CD4-positive, alpha-beta T cell (primary cell): ENCODE data around the gene ZHX3. TPM values are rescaled to one million over a fixed set of nuclear protein-coding genes. Genes with fewer than 3 reads are reported as not detected.
A peak's percentile ranks its signal among the peaks of the same experiment; 100 is the strongest.

Source experiments
- ATAC-seq: fragments of 200-7000 bp; cut with Tn5 transposase; one replicate; pipeline ENCODE4 v1.10.0; 2022; ENCODE audit warnings: mild to moderate bottlenecking; ENCODE audit not compliant: poor library complexity
- CTCF ChIA-PET: fragments of 350-600 bp; sonication (Branson Sonifier 250); formaldehyde crosslinking; loops from one replicate; lab custom pipeline; 2021; ENCODE audit warnings: antibody characterized with exemption, inconsistent platforms; lab: Charles Lee
- POLR2A ChIA-PET: fragments of 350-600 bp; sonication (Branson Sonifier 250); formaldehyde crosslinking; loops from one replicate; lab custom pipeline; 2021; ENCODE audit warnings: antibody characterized with exemption, inconsistent platforms; lab: Charles Lee
- DNase-seq, 14 experiments: peaks; one replicate each; pipeline ENCODE4 v3.0.0-alpha.2; 2013 to 2020; ENCODE audit warnings: mixed read lengths in 2 of 14
- H3K27ac ChIP-seq, 2 donors: one replicate each; pipeline versions ENCODE4 v1.5.1 to v1.7.0; 2013; ENCODE audit warnings: low read length in 2 of 2, low read depth in 1 of 2, mild to moderate bottlenecking in 1 of 2
- H3K27me3 ChIP-seq, 2 experiments: 1 replicate in 1 of 2; 2 replicates in 1 of 2; pipeline versions ENCODE4 v1.6.1 to v1.7.0; 2013; ENCODE audit warnings: low read length in 2 of 2, control low read depth in 1 of 2, mild to moderate bottlenecking in 1 of 2, moderate library complexity in 1 of 2; ENCODE audit not compliant: insufficient read depth in 2 of 2, control insufficient read depth in 1 of 2
- H3K36me3 ChIP-seq: one replicate; pipeline ENCODE4 v1.6.1; 2013; ENCODE audit warnings: low read length, control low read depth; ENCODE audit not compliant: insufficient read depth
- H3K4me1 ChIP-seq: one replicate; pipeline ENCODE4 v1.6.1; 2013; ENCODE audit warnings: low read length, control low read depth; ENCODE audit not compliant: insufficient read depth
- H3K4me3 ChIP-seq: one replicate; pipeline ENCODE4 v1.5.1; 2013; ENCODE audit warnings: mild to moderate bottlenecking, low read length, moderate library complexity
- H3K9me3 ChIP-seq, 2 experiments: 1 replicate in 1 of 2; 2 replicates in 1 of 2; pipeline versions ENCODE4 v1.6.1 to v1.7.0; 2013; ENCODE audit warnings: low read length in 2 of 2, mild to moderate bottlenecking in 2 of 2, control low read depth in 1 of 2, moderate library complexity in 1 of 2; ENCODE audit not compliant: control insufficient read depth in 1 of 2, insufficient read depth in 1 of 2
- H3K27ac Mint-ChIP-seq: one replicate; pipeline ENCODE4 v1.8.0; 2020; ENCODE audit warnings: mixed read lengths
- H3K27me3 Mint-ChIP-seq: one replicate; pipeline ENCODE4 v1.8.0; 2021; ENCODE audit warnings: mixed read lengths
- H3K36me3 Mint-ChIP-seq: one replicate; pipeline ENCODE4 v1.8.0; 2021; ENCODE audit warnings: low read depth, mixed read lengths
- H3K4me1 Mint-ChIP-seq: one replicate; pipeline ENCODE4 v1.8.0; 2021; ENCODE audit warnings: low read depth, mixed read lengths
- H3K4me3 Mint-ChIP-seq: one replicate; pipeline ENCODE4 v1.8.0; 2020; ENCODE audit warnings: mild to moderate bottlenecking, mixed read lengths
- H3K9me3 Mint-ChIP-seq: one replicate; pipeline ENCODE4 v1.8.0; 2020; ENCODE audit warnings: mixed read lengths
- intact Hi-C, 2 experiments: fragments of 100-400 bp; cut with DNase I in 1 of 2; cut with micrococcal nuclease in 1 of 2; formaldehyde crosslinking; loops; one replicate each; pipeline versions ENCODE4 v1.15.1 to v1.9.0; 2023 to 2025; cut with DNase I, micrococcal nuclease
- total RNA-seq, 174 experiments: library from RNA in 2 of 174; stranded (reverse) in 2 of 174; gene quantifications; one replicate each; pipeline ENCODE4 v1.2.3 and lab custom pipeline; 2021 to 2026
- TF ChIP-seq, protein P1 (sequence below): fragments of 200-600 bp; IDR thresholded peaks from one replicate; pipeline ENCODE4 v1.8.0; 2022; ENCODE audit warnings: antibody characterized with exemption, mild to moderate bottlenecking

Gene ZHX3
- total RNA-seq, 2 experiments from 2014 or later = 6.6 to 7.6 TPM

DNA sequence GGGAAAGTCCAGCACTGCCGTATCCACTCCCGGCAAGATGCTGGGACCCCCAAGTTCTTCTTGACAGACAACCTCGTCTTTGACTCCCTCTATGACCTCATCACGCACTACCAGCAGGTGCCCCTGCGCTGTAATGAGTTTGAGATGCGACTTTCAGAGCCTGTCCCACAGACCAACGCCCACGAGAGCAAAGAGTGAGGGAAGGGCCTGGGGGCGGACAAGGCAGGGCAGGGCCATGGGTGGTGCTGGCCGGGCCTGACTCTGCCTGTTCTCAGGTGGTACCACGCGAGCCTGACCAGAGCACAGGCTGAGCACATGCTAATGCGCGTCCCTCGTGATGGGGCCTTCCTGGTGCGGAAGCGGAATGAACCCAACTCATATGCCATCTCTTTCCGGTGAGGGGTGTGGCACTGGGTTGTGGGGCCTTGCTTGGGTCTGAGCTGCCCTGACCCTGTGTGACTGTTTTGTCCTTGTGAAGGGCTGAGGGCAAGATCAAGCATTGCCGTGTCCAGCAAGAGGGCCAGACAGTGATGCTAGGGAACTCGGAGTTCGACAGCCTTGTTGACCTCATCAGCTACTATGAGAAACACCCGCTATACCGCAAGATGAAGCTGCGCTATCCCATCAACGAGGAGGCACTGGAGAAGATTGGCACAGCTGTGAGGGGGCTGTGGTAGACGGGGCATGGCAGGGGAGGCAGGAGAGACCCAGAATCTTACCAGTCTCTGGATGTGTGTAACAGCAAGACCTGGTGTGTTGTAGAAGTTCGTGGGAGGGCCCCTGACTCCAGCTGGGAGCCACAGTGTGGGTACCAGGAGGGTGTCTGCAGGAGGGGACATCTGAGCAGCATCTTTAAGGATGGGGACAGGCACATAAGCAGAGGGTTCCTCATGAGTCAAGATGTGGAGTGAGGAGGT is 151.1 kb downstream of the ZHX3 start:
- POLR2A ChIA-PET = interaction anchor here (1.2 to 2.0 kb wide), 2 partner anchors 9 to 25 kb away, joined by 3 to 7 read pairs; no protein-coding TSS in a partner anchor
- Mint-ChIP-seq H3K27ac (peak overlapping the region; percentile 96), H3K4me3 (no peak overlapping the region), H3K9me3 (no peaks in the 10 kb centered on the region), H3K27me3 (no peaks in the 10 kb centered on the region), H3K36me3 (peaks cover 96% of the 10 kb centered on the region), H3K4me1 (peaks cover 48% of the 10 kb centered on the region)
- Histone ChIP-seq H3K27me3 (no peaks in the 10 kb centered on the region), H3K4me1 (peaks cover 67% of the 10 kb centered on the region), H3K4me3 (no peak overlapping the region), H3K36me3 (peaks cover 99% of the 10 kb centered on the region), H3K9me3 (no peaks in the 10 kb centered on the region), H3K27ac (peak overlapping the region; percentile 3 to 44)
- DNase-seq = no peak
- intact Hi-C loops = no loop called here
- no peak for ATAC-seq
- CTCF ChIA-PET = interaction anchor here (1.8 kb wide), 1 partner anchor 31 kb away, joined by 5 read pairs; no protein-coding TSS in a partner anchor
- TF ChIP-seq, protein P1, sequence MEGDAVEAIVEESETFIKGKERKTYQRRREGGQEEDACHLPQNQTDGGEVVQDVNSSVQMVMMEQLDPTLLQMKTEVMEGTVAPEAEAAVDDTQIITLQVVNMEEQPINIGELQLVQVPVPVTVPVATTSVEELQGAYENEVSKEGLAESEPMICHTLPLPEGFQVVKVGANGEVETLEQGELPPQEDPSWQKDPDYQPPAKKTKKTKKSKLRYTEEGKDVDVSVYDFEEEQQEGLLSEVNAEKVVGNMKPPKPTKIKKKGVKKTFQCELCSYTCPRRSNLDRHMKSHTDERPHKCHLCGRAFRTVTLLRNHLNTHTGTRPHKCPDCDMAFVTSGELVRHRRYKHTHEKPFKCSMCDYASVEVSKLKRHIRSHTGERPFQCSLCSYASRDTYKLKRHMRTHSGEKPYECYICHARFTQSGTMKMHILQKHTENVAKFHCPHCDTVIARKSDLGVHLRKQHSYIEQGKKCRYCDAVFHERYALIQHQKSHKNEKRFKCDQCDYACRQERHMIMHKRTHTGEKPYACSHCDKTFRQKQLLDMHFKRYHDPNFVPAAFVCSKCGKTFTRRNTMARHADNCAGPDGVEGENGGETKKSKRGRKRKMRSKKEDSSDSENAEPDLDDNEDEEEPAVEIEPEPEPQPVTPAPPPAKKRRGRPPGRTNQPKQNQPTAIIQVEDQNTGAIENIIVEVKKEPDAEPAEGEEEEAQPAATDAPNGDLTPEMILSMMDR = no peak

DNA sequence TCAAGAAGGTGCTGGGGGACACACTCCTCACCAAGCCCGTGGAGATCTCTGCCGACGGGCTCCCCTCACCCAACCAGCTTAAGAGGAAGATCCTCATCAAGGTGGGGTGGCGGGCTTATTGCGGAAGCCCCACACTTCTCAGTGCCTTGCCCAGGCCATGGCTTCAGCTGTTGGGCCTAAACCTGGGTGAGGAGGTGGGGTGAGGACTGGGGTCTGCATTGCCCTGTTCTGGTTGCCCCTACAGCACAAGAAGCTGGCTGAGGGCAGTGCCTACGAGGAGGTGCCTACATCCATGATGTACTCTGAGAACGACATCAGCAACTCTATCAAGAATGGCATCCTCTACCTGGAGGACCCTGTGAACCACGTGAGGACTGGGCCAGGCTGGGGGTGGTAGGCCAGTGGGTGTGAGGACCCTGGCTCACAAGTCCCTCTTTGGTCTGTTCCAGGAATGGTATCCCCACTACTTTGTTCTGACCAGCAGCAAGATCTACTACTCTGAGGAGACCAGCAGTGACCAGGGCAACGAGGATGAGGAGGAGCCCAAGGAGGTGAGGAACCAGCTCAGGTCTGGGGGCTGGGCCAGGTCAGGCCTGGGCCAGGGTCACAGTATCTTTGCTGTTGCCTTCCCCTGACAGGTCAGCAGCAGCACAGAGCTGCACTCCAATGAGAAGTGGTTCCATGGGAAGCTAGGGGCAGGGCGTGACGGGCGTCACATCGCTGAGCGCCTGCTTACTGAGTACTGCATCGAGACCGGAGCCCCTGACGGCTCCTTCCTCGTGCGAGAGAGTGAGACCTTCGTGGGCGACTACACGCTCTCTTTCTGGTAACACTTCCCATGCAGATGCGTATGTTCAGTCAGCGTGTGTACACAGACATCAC is 152.3 kb downstream of the ZHX3 start:
- Mint-ChIP-seq H3K27ac (peak overlapping the region; percentile 96), H3K9me3 (no peaks in the 10 kb centered on the region), H3K4me1 (peaks cover 51% of the 10 kb centered on the region), H3K36me3 (peaks cover 96% of the 10 kb centered on the region), H3K4me3 (no peak overlapping the region), H3K27me3 (no peaks in the 10 kb centered on the region)
- TF ChIP-seq, protein P1 = no peak
- no peak overlapping the region for H3K4me3 ChIP-seq
- intact Hi-C loops = no loop called here
- H3K27me3 ChIP-seq = no peaks in the 10 kb centered on the region
- H3K4me1 ChIP-seq = peaks cover 76% of the 10 kb centered on the region
- H3K36me3 ChIP-seq = peaks cover 100% of the 10 kb centered on the region
- peak overlapping the region; percentile 3 to 18 for H3K27ac ChIP-seq
- POLR2A ChIA-PET = interaction anchor here (0.7 to 1.3 kb wide), 2 partner anchors 8 to 27 kb away, joined by 3 to 8 read pairs; no protein-coding TSS in a partner anchor
- no peak for ATAC-seq
- CTCF ChIA-PET = interaction anchor here (1.2 to 1.5 kb wide), 2 partner anchors 8 to 30 kb away, joined by 3 to 6 read pairs; no protein-coding TSS in a partner anchor
- no peak for DNase-seq
- H3K9me3 ChIP-seq = no peaks in the 10 kb centered on the region

DNA sequence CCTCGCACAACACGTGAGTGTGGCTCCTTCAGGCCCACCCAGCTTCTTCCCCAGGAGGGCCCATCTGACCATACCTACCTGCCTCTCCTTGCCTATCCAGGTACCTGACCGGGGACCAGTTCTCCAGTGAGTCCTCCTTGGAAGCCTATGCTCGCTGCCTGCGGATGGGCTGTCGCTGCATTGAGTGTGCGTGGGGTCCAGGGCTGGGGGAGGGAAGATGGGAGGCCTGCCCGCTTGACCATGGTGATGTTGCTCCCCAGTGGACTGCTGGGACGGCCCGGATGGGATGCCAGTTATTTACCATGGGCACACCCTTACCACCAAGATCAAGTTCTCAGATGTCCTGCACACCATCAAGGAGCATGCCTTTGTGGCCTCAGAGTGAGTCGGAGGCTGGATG is 153.7 kb downstream of the ZHX3 start:
- H3K27me3 Mint-ChIP-seq = no peaks in the 10 kb centered on the region
- Histone ChIP-seq H3K36me3 (peaks cover 99% of the 10 kb centered on the region), H3K4me3 (no peak overlapping the region), H3K27me3 (no peaks in the 10 kb centered on the region), H3K4me1 (peaks cover 89% of the 10 kb centered on the region), H3K27ac (no peak overlapping the region), H3K9me3 (no peaks in the 10 kb centered on the region)
- no peaks in the 10 kb centered on the region for H3K9me3 Mint-ChIP-seq
- TF ChIP-seq, protein P1 = no peak
- H3K4me1 Mint-ChIP-seq = peaks cover 63% of the 10 kb centered on the region
- POLR2A ChIA-PET = no interaction called here
- peaks cover 91% of the 10 kb centered on the region for H3K36me3 Mint-ChIP-seq
- CTCF ChIA-PET = interaction anchor here (0.6 to 2.3 kb wide), 4 partner anchors 9 to 538 kb away, joined by 3 to 8 read pairs (median 4); no protein-coding TSS in a partner anchor
- peak overlapping the region; percentile 96 for H3K27ac Mint-ChIP-seq
- DNase-seq (no peak), ATAC-seq (no peak)
- no peak overlapping the region for H3K4me3 Mint-ChIP-seq
- intact Hi-C loops = no loop called here
